ENCODE measurements around the gene PTPRD.

- TF ChIP-seq POLR2A (IDR thresholded peaks at IDR 0.05) = no peak
- TF ChIP-seq CTCF (IDR thresholded peaks at IDR 0.05) = no peak
Observed at GRCh38 chr9:8670751-8671150, 1942.1 kb downstream of the PTPRD start.

Measured in ovary (tissue), 3 donors.